Retinal pigment epithelial cell (primary cell): ENCODE data around the gene TMEM139.

ENCODE experiments used
- DNase-seq: peaks from one replicate; pipeline ENCODE4 v3.0.0-alpha.2; 2010; ENCODE audit warnings: low read depth
- H3K4me3 ChIP-seq: 2 replicates; pipeline ENCODE4 v1.5.1; 2011; ENCODE audit warnings: mild to moderate bottlenecking, low read length, control low read depth, moderate library complexity
- TF ChIP-seq, protein P1 (sequence below): conservative IDR thresholded peaks from 2 replicates; pipeline ENCODE4 v1.5.1; 2011; ENCODE audit warnings: low read depth, low read length, control low read depth, inconsistent platforms

Gene TMEM139

DNA sequence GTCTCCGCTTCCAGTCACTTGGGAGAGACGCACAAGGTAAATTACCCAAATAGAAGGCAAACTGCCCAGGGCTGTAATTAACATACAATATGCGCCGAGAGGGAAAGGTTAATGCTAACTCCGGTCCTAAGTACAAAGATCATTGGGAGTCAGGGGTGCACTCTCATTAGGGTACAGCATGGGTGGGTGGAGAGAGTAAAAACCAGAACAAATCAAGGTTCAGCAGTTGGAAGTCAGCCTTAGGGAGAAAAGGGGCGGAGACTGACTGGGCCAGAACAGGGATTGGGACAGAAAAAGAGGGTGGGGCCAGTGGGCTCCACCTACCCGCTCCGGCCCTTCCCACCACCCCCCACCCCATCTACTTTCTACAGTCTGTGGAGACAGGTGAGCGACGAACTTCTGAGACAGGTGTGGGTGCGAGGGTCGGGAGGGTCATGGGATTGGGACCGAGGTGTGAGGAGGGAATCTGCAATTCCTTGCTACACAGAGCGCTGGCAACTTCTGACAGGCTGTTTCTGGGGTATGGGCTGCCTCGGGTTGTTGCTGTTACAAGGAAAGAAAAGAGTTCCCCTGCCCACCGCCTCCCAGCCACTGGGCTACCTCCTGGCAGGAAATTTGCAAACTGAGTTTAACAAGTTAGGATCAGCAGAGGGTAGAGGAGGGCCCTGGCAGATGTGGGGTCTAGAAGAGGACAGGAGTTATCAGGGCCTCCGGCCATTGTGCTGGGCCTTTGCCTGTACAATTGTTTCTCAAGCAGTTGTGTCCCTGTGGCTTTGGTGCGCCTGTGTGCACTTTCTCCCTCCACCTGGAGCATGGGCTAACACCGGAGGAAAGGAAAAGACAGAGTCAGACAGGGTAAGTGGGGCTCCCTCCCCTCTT lies at the start of gene TMEM139:
Gene TMEM139, plus strand, starts transcription at position 368 of the 879 bp plus-strand sequence. CDS start 1,000 bp downstream, outside the sequence.
- peak within 1 kb of the TSS; percentile 46 for H3K4me3 ChIP-seq
- TF ChIP-seq, protein P1, sequence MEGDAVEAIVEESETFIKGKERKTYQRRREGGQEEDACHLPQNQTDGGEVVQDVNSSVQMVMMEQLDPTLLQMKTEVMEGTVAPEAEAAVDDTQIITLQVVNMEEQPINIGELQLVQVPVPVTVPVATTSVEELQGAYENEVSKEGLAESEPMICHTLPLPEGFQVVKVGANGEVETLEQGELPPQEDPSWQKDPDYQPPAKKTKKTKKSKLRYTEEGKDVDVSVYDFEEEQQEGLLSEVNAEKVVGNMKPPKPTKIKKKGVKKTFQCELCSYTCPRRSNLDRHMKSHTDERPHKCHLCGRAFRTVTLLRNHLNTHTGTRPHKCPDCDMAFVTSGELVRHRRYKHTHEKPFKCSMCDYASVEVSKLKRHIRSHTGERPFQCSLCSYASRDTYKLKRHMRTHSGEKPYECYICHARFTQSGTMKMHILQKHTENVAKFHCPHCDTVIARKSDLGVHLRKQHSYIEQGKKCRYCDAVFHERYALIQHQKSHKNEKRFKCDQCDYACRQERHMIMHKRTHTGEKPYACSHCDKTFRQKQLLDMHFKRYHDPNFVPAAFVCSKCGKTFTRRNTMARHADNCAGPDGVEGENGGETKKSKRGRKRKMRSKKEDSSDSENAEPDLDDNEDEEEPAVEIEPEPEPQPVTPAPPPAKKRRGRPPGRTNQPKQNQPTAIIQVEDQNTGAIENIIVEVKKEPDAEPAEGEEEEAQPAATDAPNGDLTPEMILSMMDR = no peak
- no peak for DNase-seq

DNA sequence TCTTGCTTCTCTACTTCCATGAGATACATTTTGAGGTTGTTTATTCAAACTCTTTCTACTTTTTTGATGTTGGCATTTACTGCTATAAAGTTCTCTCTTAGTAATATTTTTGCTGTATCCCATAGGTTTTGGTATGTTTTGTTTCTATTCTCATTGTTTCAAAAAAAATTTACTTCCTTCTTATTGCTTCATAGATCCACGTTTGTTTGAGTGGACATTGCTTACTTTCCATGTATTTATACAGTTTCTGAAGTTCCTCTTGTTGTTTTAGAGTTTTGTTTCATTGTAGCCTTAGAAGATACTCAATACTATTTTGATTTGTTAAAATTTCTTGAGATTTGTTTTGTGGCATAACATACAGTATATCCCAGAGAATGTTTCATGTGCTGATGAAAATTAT lies 49.2 kb upstream of the TMEM139 start:
- H3K4me3 ChIP-seq = no peak overlapping the region
- no peak for DNase-seq
- TF ChIP-seq, protein P1 = no peak

DNA sequence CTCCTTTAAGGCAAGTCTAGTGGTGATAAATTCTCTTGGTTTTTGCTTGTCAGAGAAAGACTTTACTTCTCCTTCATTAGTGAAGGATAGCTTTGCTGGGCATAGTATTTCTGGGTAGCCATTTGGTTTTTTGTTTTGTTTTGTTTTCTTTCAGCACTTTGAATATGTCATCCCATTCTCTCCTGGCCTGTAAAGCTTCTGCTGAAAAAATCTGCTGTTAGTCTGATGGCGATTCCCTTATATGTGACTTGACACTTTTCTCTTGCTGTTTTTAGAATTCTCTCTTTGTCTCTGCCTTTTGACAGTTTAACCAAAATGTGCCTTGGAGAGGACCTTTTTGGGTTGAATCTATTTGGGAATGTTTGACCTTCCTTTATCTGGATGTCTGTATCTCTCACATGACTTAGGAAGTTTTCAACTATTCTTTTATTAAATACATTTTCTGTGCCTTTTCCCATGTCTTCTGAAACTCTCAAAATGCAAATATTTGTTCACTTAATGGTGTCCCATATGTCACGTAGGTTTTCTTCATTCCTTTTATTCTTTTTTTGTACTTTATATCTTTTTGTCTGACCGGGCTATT lies 48.3 kb upstream of the TMEM139 start:
- DNase-seq = no peak
- H3K4me3 ChIP-seq = no peak overlapping the region
- TF ChIP-seq, protein P1 = no peak

DNA sequence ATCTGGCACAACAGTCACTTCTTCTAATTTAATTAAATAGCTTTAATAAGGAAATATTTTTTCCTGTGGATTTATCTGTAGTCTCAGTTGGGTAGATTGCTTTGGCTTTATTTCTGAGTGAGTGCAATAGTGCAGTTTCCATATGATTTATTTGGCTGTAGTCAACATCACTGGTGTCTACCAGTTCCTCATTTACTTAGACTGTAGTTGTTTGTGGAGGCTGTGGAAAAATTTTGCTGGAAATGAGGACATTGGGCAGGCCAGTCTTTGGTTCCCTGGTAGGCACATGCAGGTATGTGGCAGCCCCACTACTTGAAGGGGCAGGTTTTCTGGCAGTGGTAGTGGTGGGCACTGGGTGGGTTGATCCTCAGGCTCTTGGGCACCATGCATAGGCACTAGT lies 47.4 kb upstream of the TMEM139 start:
- TF ChIP-seq, protein P1 = no peak
- no peak for DNase-seq
- no peak overlapping the region for H3K4me3 ChIP-seq

DNA sequence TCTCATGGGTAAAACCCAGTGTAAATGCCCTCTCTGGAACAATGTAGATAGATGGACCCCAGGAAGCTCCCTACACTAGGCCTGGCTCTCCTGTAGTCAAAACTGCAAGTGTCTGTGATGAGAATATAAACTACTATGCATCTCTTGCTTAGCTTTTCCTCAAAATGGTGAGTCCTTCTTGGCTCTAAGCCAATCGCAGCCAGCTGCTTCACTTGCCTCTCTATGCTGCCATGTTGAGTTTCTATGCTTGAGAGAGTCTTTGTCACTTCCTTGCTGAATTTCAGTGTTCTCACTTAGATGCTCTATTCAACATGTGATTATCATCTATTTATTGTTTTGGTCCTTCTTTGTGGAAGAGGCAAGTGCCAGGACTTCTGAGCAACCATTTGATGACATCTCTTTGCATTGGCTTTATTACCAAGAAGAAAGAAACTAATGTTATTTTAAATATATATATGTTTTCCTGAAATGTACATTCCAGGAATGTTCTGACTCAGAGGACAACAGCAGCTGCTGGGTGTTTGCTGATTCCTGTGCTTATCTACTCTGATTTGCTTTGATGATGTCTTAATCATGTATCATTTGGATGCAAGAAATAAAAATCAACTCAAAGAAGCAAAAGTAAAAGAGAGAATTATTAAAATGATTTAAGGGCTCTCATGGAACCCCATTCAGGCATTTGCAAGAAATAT lies 46.3 kb upstream of the TMEM139 start:
- DNase-seq = no peak
- H3K4me3 ChIP-seq = no peak overlapping the region
- TF ChIP-seq, protein P1 = no peak

DNA sequence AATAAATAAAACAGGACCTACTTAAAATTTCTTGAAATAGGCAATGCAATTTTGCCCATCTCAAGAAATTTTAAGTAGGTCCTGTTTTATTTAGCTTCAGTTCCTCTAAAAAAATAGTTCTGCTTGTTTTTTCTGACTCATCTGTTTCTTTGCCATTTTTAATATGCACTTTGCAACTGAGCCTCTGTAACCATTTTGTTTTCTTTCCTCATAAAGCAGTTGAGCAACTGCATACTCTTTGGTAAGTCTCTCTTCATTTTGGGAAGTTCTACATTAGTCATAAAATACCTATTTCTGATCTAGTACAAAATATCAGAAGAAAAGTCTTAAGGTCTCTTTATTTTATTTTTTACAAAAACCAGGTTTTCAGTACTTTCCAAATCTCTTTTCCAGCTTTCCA lies 44.9 kb upstream of the TMEM139 start:
- TF ChIP-seq, protein P1 = no peak
- no peak for DNase-seq
- H3K4me3 ChIP-seq = no peak overlapping the region
